WI38 (cell line): ENCODE results near the gene FOLR2.

Experiments
- H3K4me3 ChIP-seq: 2 replicates; pipeline ENCODE4 v1.5.1; 2011; ENCODE audit warnings: low read depth, mild to moderate bottlenecking, control low read depth, low read length
- CTCF ChIP-seq: IDR thresholded peaks from 2 replicates; pipeline ENCODE4 v1.5.1; 2012; ENCODE audit warnings: low read depth, mild to moderate bottlenecking, control low read depth, low read length

The FOLR2 gene

GRCh38 chr11:72224564-72225410 is 8.2 kb downstream of the FOLR2 start, which contains the start of gene INPPL1:
TSS of gene INPPL1 (plus strand) at chr11:72224767. CDS start at chr11:72224985, 218 bp downstream.
- TF ChIP-seq CTCF, result no peak
- H3K4me3 ChIP-seq, result peak within 1 kb of the TSS; percentile 97

GRCh38 chr11:72225411-72225951 is 8.9 kb downstream of the FOLR2 start:
- TF ChIP-seq CTCF, result no peak
- peak overlapping the region; percentile 97 for H3K4me3 ChIP-seq

- no peak overlapping the region for H3K4me3 ChIP-seq
- TF ChIP-seq CTCF, result no peak
These were observed 10.1 kb downstream of the FOLR2 start for GRCh38 chr11:72226701-72227100.

- no peak for TF ChIP-seq CTCF
- H3K4me3 ChIP-seq, result no peak overlapping the region
These were observed 11.0 kb downstream of the FOLR2 start for GRCh38 chr11:72227316-72228228.

GRCh38 chr11:72228229-72228843 is 11.7 kb downstream of the FOLR2 start:
- no peak overlapping the region for H3K4me3 ChIP-seq

GRCh38 chr11:72228844-72229231 is 12.2 kb downstream of the FOLR2 start:
- TF ChIP-seq CTCF, result no peak
- H3K4me3 ChIP-seq, result no peak overlapping the region

More at GRCh38 chr11:72228229-72228843, 11.7 kb downstream of the FOLR2 start:
- TF ChIP-seq CTCF, result no peak
